Stimulated activated CD8-positive, alpha-beta memory T cell treated with anti-CD3 and anti-CD28 coated beads, Interleukin-12 subunit alpha, Interleukin-12 subunit beta, amount 100 ng/mL, for 24 hours (primary cell): ENCODE measurements around the gene REC8.

Experiments
- DNase-seq: peaks from one replicate; pipeline ENCODE4 v3.0.0-alpha.2; 2020; ENCODE audit errors: extremely low read depth

Gene REC8

GRCh38 chr14:24159777-24160498 lies 11.9 kb upstream of the REC8 start:
- no peak for DNase-seq

DNA sequence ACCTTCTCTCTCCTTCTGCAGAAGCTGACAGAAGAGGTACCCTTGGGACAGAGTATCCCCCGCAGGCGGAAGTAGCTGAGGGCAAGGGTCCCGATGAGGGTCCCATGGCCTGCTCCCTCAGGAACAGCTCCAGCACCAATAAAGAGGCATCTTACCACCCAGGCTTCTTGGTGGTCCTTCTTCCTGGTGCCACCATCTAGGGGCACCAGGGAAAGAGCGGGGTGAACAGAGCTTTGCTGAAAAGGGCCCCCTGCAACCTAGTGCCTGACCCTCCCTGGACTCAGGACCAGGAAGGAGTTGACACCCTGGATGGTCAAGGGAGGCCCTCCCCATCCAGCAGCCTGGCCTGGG lies 11.4 kb upstream of the REC8 start:
- no peak for DNase-seq

DNA sequence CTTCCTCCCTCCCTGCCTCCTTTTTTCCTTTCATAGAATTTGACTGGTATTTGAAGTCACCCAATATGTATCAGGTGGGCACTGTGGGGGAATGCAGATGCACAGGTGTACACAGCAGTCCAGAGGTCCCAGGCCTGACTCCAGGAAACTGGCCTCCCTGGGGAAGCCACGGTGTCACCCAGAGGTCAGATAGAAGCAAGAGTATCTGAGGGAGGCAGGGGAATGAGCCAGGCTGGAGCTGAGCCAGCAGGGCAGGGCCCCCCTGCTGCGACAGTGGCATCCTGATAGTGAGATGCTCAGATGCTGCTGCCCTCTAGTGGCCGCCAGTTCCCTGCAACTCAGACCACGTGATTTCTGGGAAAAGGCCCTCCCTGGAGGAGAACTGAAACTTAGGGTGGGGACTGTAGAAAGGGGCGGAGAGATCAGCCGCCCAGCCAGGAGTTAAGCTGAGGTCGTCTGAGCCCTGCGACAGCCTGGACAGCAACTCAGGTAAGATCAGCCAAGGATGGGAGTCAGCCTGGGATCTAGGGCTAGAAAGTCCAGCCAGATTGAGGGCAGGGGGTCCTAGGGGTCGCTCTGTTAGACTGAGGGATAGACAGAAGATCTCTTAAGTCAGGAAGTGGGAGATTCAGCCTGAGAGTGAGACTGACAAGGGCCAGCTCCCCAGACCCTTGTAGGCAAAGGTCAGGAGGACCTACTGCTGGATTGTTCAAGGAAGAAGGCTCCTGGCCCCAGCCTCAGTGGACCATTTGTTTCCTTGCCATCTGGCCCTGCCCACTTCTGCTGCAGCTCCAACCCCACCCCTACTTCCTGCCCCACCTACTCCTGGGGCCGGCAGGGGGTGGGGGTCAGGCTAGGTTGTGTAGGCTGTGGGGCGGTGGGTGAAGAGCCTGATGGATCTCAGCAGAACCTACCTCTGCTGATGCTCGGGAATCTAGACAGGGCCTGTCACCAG lies 10.8 kb upstream of the REC8 start, which contains the start of gene IRF9:
IRF9 (plus strand) TSS at position 416 of the 955 bp plus-strand sequence. CDS start 880 bp downstream, outside the sequence.
- peak; percentile 84 for DNase-seq

- no peak for DNase-seq
Measured at GRCh38 chr14:24162093-24162492, 9.8 kb upstream of the REC8 start.

DNA sequence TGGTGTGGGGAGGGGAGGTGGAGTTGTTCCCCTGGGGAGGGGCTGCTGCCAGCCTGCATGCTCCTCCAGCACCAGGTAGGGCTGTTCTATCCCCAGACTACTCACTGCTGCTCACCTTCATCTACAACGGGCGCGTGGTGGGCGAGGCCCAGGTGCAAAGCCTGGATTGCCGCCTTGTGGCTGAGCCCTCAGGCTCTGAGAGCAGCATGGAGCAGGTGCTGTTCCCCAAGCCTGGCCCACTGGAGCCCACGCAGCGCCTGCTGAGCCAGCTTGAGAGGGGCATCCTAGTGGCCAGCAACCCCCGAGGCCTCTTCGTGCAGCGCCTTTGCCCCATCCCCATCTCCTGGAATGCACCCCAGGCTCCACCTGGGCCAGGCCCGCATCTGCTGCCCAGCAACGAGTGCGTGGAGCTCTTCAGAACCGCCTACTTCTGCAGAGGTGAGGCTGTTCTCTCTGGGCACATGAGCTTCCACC lies 7.3 kb upstream of the REC8 start:
- DNase-seq = no peak

GRCh38 chr14:24165785-24166184 lies 6.1 kb upstream of the REC8 start:
- no peak for DNase-seq

DNA sequence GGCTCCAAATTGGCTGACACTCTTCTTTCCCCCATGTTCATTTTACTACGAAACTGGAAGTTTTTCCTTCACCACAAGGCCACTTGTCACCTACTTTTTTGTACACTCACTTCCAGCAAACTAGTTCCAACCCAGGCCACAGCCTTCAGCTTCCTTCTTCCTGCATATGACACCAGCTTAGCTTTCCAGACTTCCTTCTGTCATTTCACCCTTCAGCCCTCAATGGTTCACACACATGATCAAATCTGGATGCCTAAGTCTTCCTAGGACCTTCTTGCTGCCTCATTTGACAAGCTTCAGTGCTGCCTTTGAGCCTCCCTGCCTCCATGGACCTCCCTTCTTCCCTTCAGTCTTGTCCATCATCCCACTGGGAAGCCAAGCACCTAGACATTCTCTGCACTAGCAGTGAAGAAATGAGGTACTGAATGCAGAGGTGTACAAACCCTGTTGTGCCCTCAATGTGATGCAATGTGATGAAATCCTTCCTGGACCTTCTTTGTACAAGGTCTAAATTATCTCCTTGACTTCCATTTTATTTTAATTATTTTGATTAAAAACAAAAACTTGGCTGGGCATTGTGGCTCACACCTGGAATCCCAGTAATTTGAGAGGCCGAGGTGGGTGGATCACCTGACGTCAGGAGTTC lies 4.3 kb upstream of the REC8 start:
- no peak for DNase-seq

GRCh38 chr14:24172261-24172860 lies 481 bp downstream of the REC8 start:
- no peak for DNase-seq

- no peak for DNase-seq
Measured at GRCh38 chr14:24172871-24173281, 996 bp downstream of the REC8 start.

- no peak for DNase-seq
Measured at GRCh38 chr14:24176599-24176998, 4.7 kb downstream of the REC8 start.

DNA sequence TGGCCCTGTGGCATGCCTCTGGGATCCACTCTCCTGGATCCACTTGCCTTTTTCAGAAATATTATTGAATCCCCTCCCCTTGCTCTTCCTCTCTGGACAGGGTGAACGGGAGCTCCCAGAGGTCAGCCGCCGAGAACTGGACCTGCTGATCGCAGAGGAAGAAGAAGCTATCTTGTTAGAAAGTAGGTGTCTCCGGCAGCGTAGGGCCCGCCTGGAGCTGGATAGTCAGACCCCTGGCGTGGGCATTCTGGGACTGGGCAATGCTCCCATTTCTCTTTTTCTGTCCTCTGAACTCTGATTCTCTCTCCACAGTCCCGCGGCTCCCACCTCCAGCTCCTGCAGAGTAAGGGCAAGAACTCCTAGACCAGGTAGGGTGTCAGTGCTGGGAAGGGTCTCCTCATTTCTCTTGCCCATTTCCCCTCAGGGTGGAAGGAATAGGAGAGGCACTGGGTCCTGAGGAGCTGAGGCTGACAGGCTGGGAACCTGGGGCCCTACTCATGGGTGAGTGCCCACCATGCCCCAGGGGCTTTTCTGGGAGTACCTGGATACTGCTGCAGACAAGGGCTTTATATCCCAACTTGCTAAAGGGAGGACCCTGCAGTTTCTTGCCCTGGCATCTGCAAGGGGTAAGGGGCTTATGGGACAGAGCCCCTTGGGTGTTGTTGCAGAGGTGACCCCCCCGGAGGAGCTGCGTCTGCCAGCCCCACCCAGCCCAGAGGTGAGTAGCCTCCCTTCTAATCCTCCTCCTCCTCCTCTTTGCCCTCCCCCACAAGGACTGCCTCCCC lies 5.4 kb downstream of the REC8 start:
- no peak for DNase-seq

DNA sequence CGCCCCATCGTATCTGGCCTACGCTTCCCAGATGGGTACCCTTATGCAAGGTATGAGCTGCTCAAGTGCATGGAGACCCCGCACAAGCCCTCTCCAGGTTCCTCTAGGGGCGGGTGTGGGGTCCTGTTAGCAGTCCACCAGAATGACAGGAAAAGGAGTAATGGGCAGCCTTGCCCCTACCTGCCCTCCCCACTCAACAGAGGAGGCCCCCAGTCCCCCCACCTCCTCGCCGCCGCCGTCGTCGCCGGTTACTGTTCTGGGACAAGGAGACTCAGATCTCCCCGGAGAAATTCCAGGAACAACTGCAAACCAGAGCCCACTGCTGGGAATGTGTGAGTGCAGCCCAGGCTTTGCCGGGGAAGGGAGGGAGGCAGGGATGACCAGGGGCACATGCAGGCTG lies 6.0 kb downstream of the REC8 start:
- no peak for DNase-seq

DNA sequence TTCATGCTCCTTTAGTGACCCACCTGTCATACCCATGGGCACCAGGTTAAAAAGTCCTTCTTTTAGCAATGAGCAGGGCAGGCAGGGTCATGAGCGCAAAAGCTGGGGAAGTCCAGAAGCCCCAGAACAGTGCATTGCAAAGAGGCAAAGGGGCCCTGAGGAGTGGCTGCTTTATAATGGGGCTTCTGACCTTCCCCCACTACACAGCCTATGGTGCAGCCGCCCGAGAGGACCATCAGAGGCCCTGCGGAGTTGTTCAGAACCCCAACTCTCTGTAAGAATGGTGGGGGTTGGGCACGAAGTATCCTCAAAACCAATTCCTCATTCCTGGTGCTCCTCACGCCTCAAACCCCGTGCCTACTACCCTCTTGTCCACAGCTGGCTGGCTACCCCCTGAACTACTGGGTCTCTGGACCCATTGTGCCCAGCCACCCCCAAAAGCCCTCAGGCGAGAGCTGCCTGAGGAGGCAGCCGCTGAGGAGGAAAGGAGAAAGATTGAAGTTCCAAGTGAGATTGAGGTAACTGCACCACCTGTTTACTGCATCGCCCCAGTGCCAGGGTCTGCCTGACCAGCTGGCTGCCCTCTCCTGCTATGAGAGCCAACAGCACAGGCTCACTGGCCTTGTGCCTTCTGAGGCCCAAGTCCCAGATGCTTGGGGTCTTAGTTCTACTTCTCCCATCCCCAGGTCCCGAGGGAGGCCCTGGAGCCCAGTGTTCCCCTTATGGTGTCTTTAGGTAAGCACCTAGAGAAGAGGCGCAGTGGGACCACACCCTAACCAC lies 6.7 kb downstream of the REC8 start:
- no peak for DNase-seq

DNA sequence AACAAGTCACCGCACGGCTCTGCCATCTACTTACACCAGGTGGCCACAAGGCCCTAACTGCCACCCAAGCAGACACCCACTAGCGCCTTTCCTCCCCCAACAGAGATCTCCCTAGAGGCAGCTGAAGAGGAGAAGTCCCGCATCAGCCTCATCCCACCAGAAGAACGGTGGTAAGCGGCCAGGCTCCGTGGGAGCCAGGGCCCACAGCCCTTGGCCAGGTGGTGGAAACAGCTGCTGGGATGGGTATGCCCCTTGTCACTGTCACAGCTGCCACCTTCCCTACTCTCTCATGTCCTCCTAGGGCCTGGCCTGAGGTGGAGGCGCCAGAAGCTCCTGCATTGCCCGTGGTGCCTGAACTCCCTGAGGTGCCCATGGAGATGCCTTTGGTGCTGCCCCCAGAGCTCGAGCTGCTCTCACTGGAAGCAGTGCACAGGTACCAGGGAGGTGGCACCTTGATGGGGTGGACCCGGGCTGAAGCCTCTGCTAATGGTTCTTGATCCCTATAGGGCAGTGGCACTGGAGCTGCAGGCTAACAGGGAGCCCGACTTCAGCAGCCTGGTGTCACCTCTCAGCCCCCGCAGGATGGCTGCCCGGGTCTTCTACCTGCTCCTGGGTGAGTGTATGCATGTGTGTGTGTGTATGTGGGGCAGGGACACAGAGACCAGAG lies 7.5 kb downstream of the REC8 start:
- no peak for DNase-seq

- no peak for DNase-seq
Measured at GRCh38 chr14:24179961-24180796, 8.3 kb downstream of the REC8 start.

DNA sequence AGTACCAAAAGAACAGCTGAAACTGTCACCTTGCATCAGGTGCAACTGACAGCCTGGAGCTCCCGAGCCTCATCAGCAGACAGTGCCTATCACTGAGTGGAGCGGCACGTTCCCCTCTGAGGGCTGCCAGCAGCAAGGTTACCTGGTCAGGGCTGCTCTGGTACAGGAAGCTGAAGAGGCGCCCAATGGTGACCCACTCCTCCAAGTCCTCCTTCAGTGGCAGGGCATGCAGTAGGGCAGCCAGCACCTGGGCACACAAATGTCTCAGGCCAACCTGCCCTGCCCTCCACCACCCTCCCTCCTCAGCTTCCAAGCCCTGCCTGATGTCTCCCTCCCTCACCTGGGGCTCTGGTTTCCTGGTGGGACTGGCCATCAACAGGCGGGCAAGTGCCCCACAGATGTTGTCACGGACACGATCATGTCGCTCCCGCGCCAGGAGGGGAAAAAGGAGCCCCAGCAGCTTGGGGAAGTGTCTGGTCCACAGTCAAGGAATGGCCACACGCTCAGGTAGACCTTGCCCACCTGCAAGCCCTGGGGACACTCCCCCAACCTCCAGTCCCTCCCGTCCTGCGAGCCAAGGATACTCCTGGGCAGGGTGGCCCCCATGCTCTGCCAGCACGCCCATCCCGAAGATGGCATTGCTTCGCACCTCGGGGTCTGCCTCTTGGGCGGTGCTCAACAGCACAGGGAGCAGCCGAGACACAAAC lies 9.6 kb downstream of the REC8 start:
- no peak for DNase-seq

- DNase-seq = no peak
Measured at GRCh38 chr14:24182110-24182882, 10.4 kb downstream of the REC8 start.
